H9 (cell line): ENCODE measurements around the gene PHTF2. TPM values are rescaled to one million over a fixed set of nuclear protein-coding genes. Genes with fewer than 3 reads are reported as not detected.

Experiments
- DNase-seq: peaks from one replicate; pipeline ENCODE4 v3.0.0-alpha.2; 2017
- H2AFZ ChIP-seq: one replicate; pipeline ENCODE4 v1.6.1; 2013; ENCODE audit warnings: mild to moderate bottlenecking, low read length, control low read depth, moderate library complexity
- H2AK5ac ChIP-seq: 2 replicates; pipeline ENCODE4 v1.6.1; 2013; ENCODE audit warnings: low read length, control low read depth, mixed read lengths; ENCODE audit not compliant: insufficient read length
- H2BK120ac ChIP-seq: one replicate; pipeline ENCODE4 v1.6.1; 2013; ENCODE audit warnings: low read depth, mild to moderate bottlenecking, low read length, control low read depth, inconsistent platforms; ENCODE audit not compliant: poor library complexity, severe bottlenecking
- H2BK12ac ChIP-seq: 2 replicates; pipeline ENCODE4 v1.6.1; 2013; ENCODE audit warnings: low read length, control low read depth, mixed read lengths, low read depth; ENCODE audit not compliant: insufficient read length
- H2BK15ac ChIP-seq: 2 replicates; pipeline ENCODE4 v1.6.1; 2013; ENCODE audit warnings: low read depth, low read length, control low read depth
- H2BK20ac ChIP-seq: one replicate; pipeline ENCODE4 v1.6.1; 2013; ENCODE audit warnings: low read depth, mild to moderate bottlenecking, low read length, control low read depth, inconsistent platforms; ENCODE audit not compliant: poor library complexity, severe bottlenecking
- H2BK5ac ChIP-seq: 2 replicates; pipeline ENCODE4 v1.6.1; 2013; ENCODE audit warnings: low read length, control low read depth, mixed read lengths; ENCODE audit not compliant: insufficient read length
- H3K14ac ChIP-seq: 2 replicates; pipeline ENCODE4 v1.6.1; 2013; ENCODE audit warnings: low read length, control low read depth; ENCODE audit not compliant: insufficient read depth
- H3K18ac ChIP-seq: 2 replicates; pipeline ENCODE4 v1.6.1; 2013; ENCODE audit warnings: low read depth, mild to moderate bottlenecking, mixed read lengths, low read length, control low read depth; ENCODE audit not compliant: insufficient read length
- H3K23ac ChIP-seq: 2 replicates; pipeline ENCODE4 v1.6.1; 2013; ENCODE audit warnings: low read length, control low read depth, mixed read lengths, low read depth; ENCODE audit not compliant: insufficient read length
- H3K23me2 ChIP-seq: 2 replicates; pipeline ENCODE4 v1.6.1; 2013; ENCODE audit warnings: low read depth, mild to moderate bottlenecking, mixed read lengths, low read length, control low read depth; ENCODE audit not compliant: insufficient read length, poor library complexity, severe bottlenecking
- H3K27ac ChIP-seq: 2 replicates; pipeline ENCODE4 v1.5.1; 2013; ENCODE audit warnings: low read length, control low read depth, mixed read lengths, low read depth; ENCODE audit not compliant: insufficient read length
- H3K27me3 ChIP-seq: 2 replicates; pipeline ENCODE4 v1.6.1; 2013; ENCODE audit warnings: low read length, control low read depth, inconsistent platforms; ENCODE audit not compliant: insufficient read depth
- H3K4ac ChIP-seq: 2 replicates; pipeline ENCODE4 v1.6.1; 2013; ENCODE audit warnings: low read depth, mild to moderate bottlenecking, control low read depth, inconsistent platforms, low read length, moderate library complexity
- H3K4me1 ChIP-seq: 2 replicates; pipeline ENCODE4 v1.6.1; 2013; ENCODE audit warnings: low read length, control low read depth, inconsistent platforms; ENCODE audit not compliant: insufficient read depth
- H3K4me2 ChIP-seq: 2 replicates; pipeline ENCODE4 v1.6.1; 2013; ENCODE audit warnings: low read length, control low read depth, mixed read lengths; ENCODE audit not compliant: insufficient read length, insufficient read depth
- H3K56ac ChIP-seq: 2 replicates; pipeline ENCODE4 v1.6.1; 2013; ENCODE audit warnings: low read depth, mild to moderate bottlenecking, mixed read lengths, low read length, control low read depth; ENCODE audit not compliant: insufficient read length
- H3K79me1 ChIP-seq: 2 replicates; pipeline ENCODE4 v1.6.1; 2013; ENCODE audit warnings: low read depth, mild to moderate bottlenecking, moderate library complexity, low read length, control low read depth, inconsistent platforms; ENCODE audit not compliant: insufficient read depth, poor library complexity, severe bottlenecking
- H3K79me2 ChIP-seq: 2 replicates; pipeline ENCODE4 v1.6.1; 2013; ENCODE audit warnings: low read length, control low read depth, inconsistent platforms; ENCODE audit not compliant: insufficient read depth
- H3K9ac ChIP-seq: 2 replicates; pipeline ENCODE4 v1.6.1; 2013; ENCODE audit warnings: low read length, control low read depth, mixed read lengths; ENCODE audit not compliant: insufficient read length; ENCODE audit errors: extremely low read depth
- H3K9me3 ChIP-seq: one replicate; pipeline ENCODE4 v1.6.1; 2013; ENCODE audit warnings: low read depth, low read length, inconsistent platforms; ENCODE audit not compliant: control insufficient read depth
- H3T11ph ChIP-seq: one replicate; pipeline ENCODE4 v1.6.1; 2013; ENCODE audit warnings: mild to moderate bottlenecking, low read length, control low read depth, inconsistent platforms
- H4K20me1 ChIP-seq: one replicate; pipeline ENCODE4 v1.6.1; 2013; ENCODE audit not compliant: control insufficient read depth, insufficient read length, insufficient read depth
- H4K5ac ChIP-seq: 2 replicates; pipeline ENCODE4 v1.6.1; 2013; ENCODE audit warnings: low read depth, mild to moderate bottlenecking, mixed read lengths, low read length, control low read depth; ENCODE audit not compliant: insufficient read length
- H4K8ac ChIP-seq: replicated peaks from 2 replicates; pipeline ENCODE4 v1.6.1; 2013; ENCODE audit warnings: low read length, control low read depth, mixed read lengths, low read depth; ENCODE audit not compliant: insufficient read length
- H4K91ac ChIP-seq: 2 replicates; pipeline ENCODE4 v1.6.1; 2013; ENCODE audit warnings: low read depth, mild to moderate bottlenecking, moderate library complexity, mixed read lengths, low read length, control low read depth; ENCODE audit not compliant: insufficient read length
- H3K27ac Mint-ChIP-seq, 3 experiments: 2 replicates in 2 of 3; 3 replicates in 1 of 3; pipeline ENCODE4 v1.8.0; 2020 to 2021; ENCODE audit warnings: mixed read lengths in 3 of 3, mild to moderate bottlenecking in 1 of 3, moderate library complexity in 1 of 3
- H3K27me3 Mint-ChIP-seq: 2 replicates; pipeline ENCODE4 v1.8.0; 2021; ENCODE audit warnings: low read depth, mild to moderate bottlenecking, moderate library complexity, mixed read lengths
- H3K36me3 Mint-ChIP-seq, 3 experiments: 2 replicates in 2 of 3; 3 replicates in 1 of 3; pipeline ENCODE4 v1.8.0; 2020 to 2021; ENCODE audit warnings: low read depth in 3 of 3, mixed read lengths in 3 of 3; ENCODE audit not compliant: insufficient read depth in 1 of 3
- H3K4me1 Mint-ChIP-seq, 2 experiments: 2 replicates each; pipeline ENCODE4 v1.8.0; 2020; ENCODE audit warnings: mixed read lengths in 2 of 2
- H3K4me3 Mint-ChIP-seq, 2 experiments: 2 replicates in 1 of 2; 3 replicates in 1 of 2; pipeline ENCODE4 v1.8.0; 2020 to 2021; ENCODE audit warnings: mild to moderate bottlenecking in 2 of 2, mixed read lengths in 2 of 2, moderate library complexity in 1 of 2
- H3K9me3 Mint-ChIP-seq, 2 experiments: 2 replicates in 1 of 2; 3 replicates in 1 of 2; pipeline ENCODE4 v1.8.0; 2020; ENCODE audit warnings: mild to moderate bottlenecking in 2 of 2, mixed read lengths in 2 of 2, moderate library complexity in 1 of 2
- WGBS: extraction: QIAGEN DNeasy Blood & Tissue Kit; methylation state at CpG from one replicate; pipeline ENCODE4 v1.1.7; 2013; ENCODE audit warnings: missing lambda C conversion rate, low lambda C conversion rate, mixed read lengths; ENCODE audit not compliant: insufficient read length; ENCODE audit errors: extremely low coverage; 5-methylcytosine and 5-hydroxymethylcytosine counted together
- total RNA-seq: library from RNA; stranded (reverse); gene quantifications from 2 replicates; pipeline ENCODE4 v1.2.1, GENCODE V29; 2021
- TF ChIP-seq, protein P1 (sequence below): fragments of 200-600 bp; sonication (generic); conservative IDR thresholded peaks from 3 replicates; pipeline ENCODE4 v1.8.0; 2021; ENCODE audit warnings: antibody characterized with exemption, mild to moderate bottlenecking

PHTF2 gene
- total RNA-seq, 1 experiment from 2014 or later, result 16.2 TPM

DNA sequence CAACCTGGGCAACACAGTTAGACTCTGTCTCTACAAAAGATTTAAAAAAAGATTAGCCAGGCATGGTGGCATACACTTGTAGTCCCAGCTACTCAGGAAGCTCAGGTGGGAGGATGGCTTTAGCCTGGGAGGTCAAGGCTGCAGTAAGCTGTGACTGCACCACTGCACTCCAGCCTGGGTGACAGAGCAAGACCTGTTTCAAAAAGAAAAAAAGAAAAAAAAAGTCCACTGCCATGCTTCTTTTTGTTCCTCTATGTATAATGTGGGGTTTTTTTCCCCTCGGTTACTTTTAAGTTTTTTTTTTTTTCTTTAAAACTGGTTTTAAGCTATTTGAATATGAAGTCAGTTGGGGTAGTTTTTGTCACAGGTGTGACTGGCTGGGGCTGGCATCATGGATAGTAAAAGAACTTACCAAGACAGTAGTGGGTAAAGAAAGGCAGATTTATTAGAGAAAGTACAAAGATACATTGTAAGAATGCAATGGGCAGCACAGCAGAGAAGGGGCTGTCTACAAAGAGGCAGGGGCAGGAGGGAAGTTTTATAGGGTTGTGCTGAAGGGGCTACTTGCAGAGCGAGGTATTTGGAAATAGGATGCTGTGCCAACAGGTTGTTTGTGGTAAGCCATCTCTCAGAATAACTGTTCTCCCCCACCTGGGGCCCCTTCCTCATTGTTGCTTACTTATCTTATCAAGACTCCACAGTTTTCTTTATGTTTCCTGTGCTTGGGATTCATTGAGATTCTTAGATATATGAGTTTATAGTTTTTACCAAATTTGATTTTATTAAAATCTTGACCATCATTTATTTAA, 177.3 kb downstream of the PHTF2 start:
- H4K20me1 ChIP-seq, result no peaks in the 10 kb centered on the region
- no peak overlapping the region for H3K4me3 Mint-ChIP-seq
- H3K27ac Mint-ChIP-seq, result no peak overlapping the region; a peak in 1 of 7 replicates
- TF ChIP-seq, protein P1, sequence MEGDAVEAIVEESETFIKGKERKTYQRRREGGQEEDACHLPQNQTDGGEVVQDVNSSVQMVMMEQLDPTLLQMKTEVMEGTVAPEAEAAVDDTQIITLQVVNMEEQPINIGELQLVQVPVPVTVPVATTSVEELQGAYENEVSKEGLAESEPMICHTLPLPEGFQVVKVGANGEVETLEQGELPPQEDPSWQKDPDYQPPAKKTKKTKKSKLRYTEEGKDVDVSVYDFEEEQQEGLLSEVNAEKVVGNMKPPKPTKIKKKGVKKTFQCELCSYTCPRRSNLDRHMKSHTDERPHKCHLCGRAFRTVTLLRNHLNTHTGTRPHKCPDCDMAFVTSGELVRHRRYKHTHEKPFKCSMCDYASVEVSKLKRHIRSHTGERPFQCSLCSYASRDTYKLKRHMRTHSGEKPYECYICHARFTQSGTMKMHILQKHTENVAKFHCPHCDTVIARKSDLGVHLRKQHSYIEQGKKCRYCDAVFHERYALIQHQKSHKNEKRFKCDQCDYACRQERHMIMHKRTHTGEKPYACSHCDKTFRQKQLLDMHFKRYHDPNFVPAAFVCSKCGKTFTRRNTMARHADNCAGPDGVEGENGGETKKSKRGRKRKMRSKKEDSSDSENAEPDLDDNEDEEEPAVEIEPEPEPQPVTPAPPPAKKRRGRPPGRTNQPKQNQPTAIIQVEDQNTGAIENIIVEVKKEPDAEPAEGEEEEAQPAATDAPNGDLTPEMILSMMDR, result no peak
- H2BK20ac ChIP-seq, result no peak overlapping the region
- no peak overlapping the region for H3T11ph ChIP-seq
- H3K9me3 Mint-ChIP-seq, result no peaks in the 10 kb centered on the region
- no peaks in the 10 kb centered on the region for H3K9me3 ChIP-seq
- no CpG with 5 or more reads among the region's 2 CpGs for WGBS
- no peaks in the 10 kb centered on the region for H3K23me2 ChIP-seq
- H2BK120ac ChIP-seq, result no peak overlapping the region
- H3K4ac ChIP-seq, result no peak overlapping the region
- H2BK12ac ChIP-seq, result no peak overlapping the region
- H3K23ac ChIP-seq, result no peak overlapping the region
- no peak overlapping the region for H4K91ac ChIP-seq
- H3K27ac ChIP-seq, result no peak overlapping the region
- H3K27me3 Mint-ChIP-seq, result no peaks in the 10 kb centered on the region
- H2AFZ ChIP-seq, result no peak overlapping the region
- H3K36me3 Mint-ChIP-seq, result no peaks in the 10 kb centered on the region
- no peaks in the 10 kb centered on the region for H3K27me3 ChIP-seq
- no peaks in the 10 kb centered on the region for H3K79me1 ChIP-seq
- H3K18ac ChIP-seq, result no peak overlapping the region
- H2AK5ac ChIP-seq, result no peak overlapping the region
- H3K4me1 ChIP-seq, result no peaks in the 10 kb centered on the region; the same call in 1 of the 2 replicates
- H3K14ac ChIP-seq, result no peak overlapping the region
- H3K9ac ChIP-seq, result no peak overlapping the region
- no peak overlapping the region for H4K8ac ChIP-seq
- H3K79me2 ChIP-seq, result no peaks in the 10 kb centered on the region
- no peak overlapping the region for H4K5ac ChIP-seq
- H2BK5ac ChIP-seq, result no peak overlapping the region
- H2BK15ac ChIP-seq, result no peak overlapping the region
- no peak overlapping the region for H3K56ac ChIP-seq
- DNase-seq, result no peak
- no peak overlapping the region for H3K4me2 ChIP-seq
- H3K4me1 Mint-ChIP-seq, result peaks cover 0 to 6% of the 10 kb centered on the region in 2 experiments; a peak in 2 of 4 replicates
